MCF 10A (cell line): ENCODE measurements around the gene PROC. TPM values are rescaled to one million over a fixed set of nuclear protein-coding genes. Genes with fewer than 3 reads are reported as not detected.

Source experiments
- BruUV-seq: library from RNA; stranded (reverse); fragments of 400-500 nt; replicated peaks from 2 replicates; lab custom pipeline; 2021; lab: Mats Ljungman, UMichigan
- CTCF ChIA-PET: fragments of 300-600 bp; sonication (Branson Sonifier 250); formaldehyde crosslinking; extraction: SDS; loops from one replicate; lab custom pipeline; 2021; ENCODE audit warnings: antibody characterized with exemption, inconsistent platforms; lab: Yijun Ruan, JAX
- POLR2A ChIA-PET: fragments of 300-600, 350-650 bp; sonication (Branson Sonifier 250); formaldehyde crosslinking; extraction: SDS; loops from one replicate; lab custom pipeline; 2020; ENCODE audit warnings: antibody characterized with exemption, inconsistent platforms; lab: Yijun Ruan, JAX
- DNase-seq: peaks from one replicate; pipeline ENCODE4 v3.0.0-alpha.2; 2018; ENCODE audit not compliant: unreplicated experiment
- H3K27ac Mint-ChIP-seq: one replicate; pipeline ENCODE4 v1.8.0; 2022; ENCODE audit warnings: mild to moderate bottlenecking, low read depth, mixed read lengths; ENCODE audit not compliant: unreplicated experiment
- H3K27me3 Mint-ChIP-seq: one replicate; pipeline ENCODE4 v1.8.0; 2022; ENCODE audit warnings: mixed read lengths; ENCODE audit not compliant: insufficient read depth, unreplicated experiment
- H3K36me3 Mint-ChIP-seq: one replicate; pipeline ENCODE4 v1.8.0; 2022; ENCODE audit warnings: mild to moderate bottlenecking, moderate library complexity, mixed read lengths; ENCODE audit not compliant: insufficient read depth, unreplicated experiment
- H3K4me1 Mint-ChIP-seq: one replicate; pipeline ENCODE4 v1.8.0; 2022; ENCODE audit warnings: mixed read lengths; ENCODE audit not compliant: insufficient read depth, unreplicated experiment
- H3K4me3 Mint-ChIP-seq: one replicate; pipeline ENCODE4 v1.8.0; 2022; ENCODE audit warnings: mild to moderate bottlenecking, moderate library complexity, mixed read lengths; ENCODE audit not compliant: unreplicated experiment
- H3K9me3 Mint-ChIP-seq: one replicate; pipeline ENCODE4 v1.8.0; 2022; ENCODE audit warnings: mixed read lengths; ENCODE audit not compliant: unreplicated experiment
- CTCF ChIP-seq: fragments of 200-600 bp; IDR thresholded peaks from one replicate; pipeline ENCODE4 v1.8.0; 2022; ENCODE audit warnings: antibody characterized with exemption, mild to moderate bottlenecking; ENCODE audit not compliant: unreplicated experiment
- intact Hi-C: fragments of 100-400 bp; cut with micrococcal nuclease; formaldehyde crosslinking; loops from 2 replicates; pipeline ENCODE4 v1.14.1; 2022
- total RNA-seq: library from RNA; stranded (reverse); gene quantifications from 2 replicates; pipeline ENCODE4 v1.2.3, GENCODE V29; 2022

Gene PROC
- total RNA-seq, 1 experiment from 2014 or later, result not detected

- no peak overlapping the region for H3K27ac Mint-ChIP-seq
- no peak for DNase-seq
- CTCF ChIA-PET, result no interaction called here
- intact Hi-C loops, result no loop called here
- peaks cover 25% of the 10 kb centered on the region for H3K27me3 Mint-ChIP-seq
- H3K36me3 Mint-ChIP-seq, result no peaks in the 10 kb centered on the region
- peaks cover 6% of the 10 kb centered on the region for H3K4me1 Mint-ChIP-seq
- TF ChIP-seq CTCF, result no peak
- H3K9me3 Mint-ChIP-seq, result no peaks in the 10 kb centered on the region
- no TSS peak for BruUV-seq
- POLR2A ChIA-PET, result no interaction called here
- peak overlapping the region; percentile 38 for H3K4me3 Mint-ChIP-seq
These were observed 4.6 kb downstream of the PROC start for GRCh38 chr2:127422559-127423477.

GRCh38 chr2:127423478-127423843, 5.2 kb downstream of the PROC start:
- POLR2A ChIA-PET, result interaction anchor here (1.0 kb wide), 1 partner anchor 23 kb away, joined by 3 read pairs; no protein-coding TSS in a partner anchor

GRCh38 chr2:127423880-127424279, 5.7 kb downstream of the PROC start:
- BruUV-seq, result no TSS peak
- intact Hi-C loops, result no loop called here
- Mint-ChIP-seq H3K27ac (no peak overlapping the region), H3K36me3 (no peaks in the 10 kb centered on the region), H3K4me1 (peaks cover 6% of the 10 kb centered on the region), H3K27me3 (peaks cover 25% of the 10 kb centered on the region), H3K4me3 (peak overlapping the region; percentile 38), H3K9me3 (no peaks in the 10 kb centered on the region)
- no peak for TF ChIP-seq CTCF
- POLR2A ChIA-PET, result interaction anchor here (1.0 kb wide), 1 partner anchor 22 kb away, joined by 3 read pairs; no protein-coding TSS in a partner anchor
- CTCF ChIA-PET, result interaction anchor here (1.5 kb wide), 1 partner anchor 15 kb away, joined by 4 read pairs; no protein-coding TSS in a partner anchor
- no peak for DNase-seq

More at GRCh38 chr2:127423478-127423843, 5.2 kb downstream of the PROC start:
- Mint-ChIP-seq H3K4me1 (peaks cover 6% of the 10 kb centered on the region), H3K4me3 (peak overlapping the region; percentile 38), H3K36me3 (no peaks in the 10 kb centered on the region), H3K27ac (no peak overlapping the region), H3K27me3 (peaks cover 25% of the 10 kb centered on the region), H3K9me3 (no peaks in the 10 kb centered on the region)
- no peak for TF ChIP-seq CTCF
- intact Hi-C loops, result no loop called here
- CTCF ChIA-PET, result no interaction called here
- no TSS peak for BruUV-seq
- DNase-seq, result no peak
